HEK293 (cell line): Measurements from ENCODE around the gene ENO4.

Experiments
- YY1 ChIP-seq: fragments of 450-650 bp; formaldehyde crosslinking; IDR thresholded peaks from 2 replicates; pipeline ENCODE4 v1.5.1; 2018; ENCODE audit warnings: missing biosample characterization, missing genetic modification characterization
- ZNF274 ChIP-seq, 2 experiments: fragments of 200-500 bp in 1 of 2; fragments of 450-650 bp in 1 of 2; sonication (Bioruptor generic) in 1 of 2; formaldehyde crosslinking in 1 of 2; IDR thresholded peaks; 2 replicates each; pipeline versions ENCODE4 v1.5.1 to v1.6.1; 2014 to 2016; ENCODE audit warnings: borderline replicate concordance in 1 of 2, inconsistent platforms in 1 of 2, low read length in 1 of 2, missing biosample characterization in 1 of 2, missing genetic modification characterization in 1 of 2
- ZNF513 ChIP-seq: fragments of 450-650 bp; IDR thresholded peaks from 2 replicates; pipeline ENCODE4 v1.5.1; 2018; ENCODE audit warnings: missing biosample characterization, missing genetic modification characterization
- ZNF571 ChIP-seq: fragments of 450-650 bp; formaldehyde crosslinking; IDR thresholded peaks from 2 replicates; pipeline ENCODE4 v1.5.0; 2017; ENCODE audit warnings: missing biosample characterization, missing genetic modification characterization
- ZNF785 ChIP-seq: fragments of 450-650 bp; formaldehyde crosslinking; IDR thresholded peaks from 2 replicates; pipeline ENCODE4 v1.5.1; 2016; ENCODE audit warnings: missing biosample characterization, missing genetic modification characterization
- TF ChIP-seq, protein P1 (sequence below): fragments of 450-650 bp; formaldehyde crosslinking; IDR thresholded peaks from 2 replicates; pipeline ENCODE4 v1.5.1; 2016; ENCODE audit warnings: missing biosample characterization, missing genetic modification characterization

DNA sequence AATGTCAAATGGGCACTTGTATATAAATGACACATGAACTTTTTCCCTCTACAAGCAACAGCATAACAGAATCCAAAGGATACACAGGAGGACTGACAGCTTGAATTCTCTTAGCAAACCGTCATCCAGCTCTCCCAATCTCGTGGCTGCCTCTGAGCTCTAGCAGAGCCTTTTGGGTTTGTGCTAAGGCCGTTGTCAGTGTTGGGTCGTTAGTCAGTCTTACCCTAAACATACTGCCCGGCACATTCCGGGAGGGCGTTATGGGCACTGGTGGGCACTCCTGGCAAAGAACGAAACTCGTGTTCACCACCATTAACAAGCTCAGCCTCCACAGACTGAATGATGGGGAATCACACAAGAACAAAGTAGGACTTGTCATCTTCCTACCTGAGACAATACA lies 19.6 kb upstream of the ENO4 start:
- TF ChIP-seq, protein P1, sequence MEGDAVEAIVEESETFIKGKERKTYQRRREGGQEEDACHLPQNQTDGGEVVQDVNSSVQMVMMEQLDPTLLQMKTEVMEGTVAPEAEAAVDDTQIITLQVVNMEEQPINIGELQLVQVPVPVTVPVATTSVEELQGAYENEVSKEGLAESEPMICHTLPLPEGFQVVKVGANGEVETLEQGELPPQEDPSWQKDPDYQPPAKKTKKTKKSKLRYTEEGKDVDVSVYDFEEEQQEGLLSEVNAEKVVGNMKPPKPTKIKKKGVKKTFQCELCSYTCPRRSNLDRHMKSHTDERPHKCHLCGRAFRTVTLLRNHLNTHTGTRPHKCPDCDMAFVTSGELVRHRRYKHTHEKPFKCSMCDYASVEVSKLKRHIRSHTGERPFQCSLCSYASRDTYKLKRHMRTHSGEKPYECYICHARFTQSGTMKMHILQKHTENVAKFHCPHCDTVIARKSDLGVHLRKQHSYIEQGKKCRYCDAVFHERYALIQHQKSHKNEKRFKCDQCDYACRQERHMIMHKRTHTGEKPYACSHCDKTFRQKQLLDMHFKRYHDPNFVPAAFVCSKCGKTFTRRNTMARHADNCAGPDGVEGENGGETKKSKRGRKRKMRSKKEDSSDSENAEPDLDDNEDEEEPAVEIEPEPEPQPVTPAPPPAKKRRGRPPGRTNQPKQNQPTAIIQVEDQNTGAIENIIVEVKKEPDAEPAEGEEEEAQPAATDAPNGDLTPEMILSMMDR (tag by site-specific recombination) = no peak
- no peak for TF ChIP-seq YY1 (tag by site-specific recombination)
- TF ChIP-seq ZNF513 (tag by site-specific recombination) = no peak
- no peak for TF ChIP-seq ZNF274 (IDR thresholded peaks at IDR 0.05; ENCODE audit: low read length)
- no peak for TF ChIP-seq ZNF274 (tag by site-specific recombination; IDR thresholded peaks at IDR 0.05; ENCODE audit: borderline replicate concordance)
- no peak for TF ChIP-seq ZNF785
- no peak for TF ChIP-seq ZNF571 (tag by site-specific recombination)
